Nephron progenitor cell (in vitro differentiated cells): ENCODE data around the gene PRKAG1.
A peak's percentile ranks its signal among the peaks of the same experiment; 100 is the strongest.

ENCODE experiments used
- DNase-seq: peaks from one replicate; pipeline ENCODE4 v3.0.0; 2021
- H3K27ac Mint-ChIP-seq: 2 replicates; pipeline ENCODE4 v1.8.0; 2021; ENCODE audit warnings: mild to moderate bottlenecking, moderate library complexity, mixed read lengths
- H3K27me3 Mint-ChIP-seq: 2 replicates; pipeline ENCODE4 v1.8.0; 2021; ENCODE audit warnings: mild to moderate bottlenecking, low read depth, mixed read lengths; ENCODE audit not compliant: poor library complexity
- H3K36me3 Mint-ChIP-seq: 2 replicates; pipeline ENCODE4 v1.8.0; 2021; ENCODE audit warnings: low read depth, mixed read lengths
- H3K4me1 Mint-ChIP-seq: 2 replicates; pipeline ENCODE4 v1.8.0; 2021; ENCODE audit warnings: mixed read lengths
- H3K4me3 Mint-ChIP-seq: 2 replicates; pipeline ENCODE4 v1.8.0; 2021; ENCODE audit warnings: mild to moderate bottlenecking, moderate library complexity, mixed read lengths
- H3K9me3 Mint-ChIP-seq: 2 replicates; pipeline ENCODE4 v1.8.0; 2021; ENCODE audit warnings: mild to moderate bottlenecking, moderate library complexity, mixed read lengths
- CTCF ChIP-seq: fragments of 200-600 bp; sonication (generic); IDR thresholded peaks from 2 replicates; pipeline ENCODE4 v1.5.0; 2021; ENCODE audit warnings: antibody characterized with exemption

Gene PRKAG1

GRCh38 chr12:49040364-49040855 is 21.8 kb upstream of the PRKAG1 start:
- Mint-ChIP-seq H3K27me3 (peaks cover 3% of the 10 kb centered on the region), H3K36me3 (peaks cover 62% of the 10 kb centered on the region), H3K27ac (no peak overlapping the region), H3K9me3 (no peaks in the 10 kb centered on the region), H3K4me3 (no peak overlapping the region), H3K4me1 (no peaks in the 10 kb centered on the region)
- DNase-seq: no peak
- no peak for TF ChIP-seq CTCF

DNA sequence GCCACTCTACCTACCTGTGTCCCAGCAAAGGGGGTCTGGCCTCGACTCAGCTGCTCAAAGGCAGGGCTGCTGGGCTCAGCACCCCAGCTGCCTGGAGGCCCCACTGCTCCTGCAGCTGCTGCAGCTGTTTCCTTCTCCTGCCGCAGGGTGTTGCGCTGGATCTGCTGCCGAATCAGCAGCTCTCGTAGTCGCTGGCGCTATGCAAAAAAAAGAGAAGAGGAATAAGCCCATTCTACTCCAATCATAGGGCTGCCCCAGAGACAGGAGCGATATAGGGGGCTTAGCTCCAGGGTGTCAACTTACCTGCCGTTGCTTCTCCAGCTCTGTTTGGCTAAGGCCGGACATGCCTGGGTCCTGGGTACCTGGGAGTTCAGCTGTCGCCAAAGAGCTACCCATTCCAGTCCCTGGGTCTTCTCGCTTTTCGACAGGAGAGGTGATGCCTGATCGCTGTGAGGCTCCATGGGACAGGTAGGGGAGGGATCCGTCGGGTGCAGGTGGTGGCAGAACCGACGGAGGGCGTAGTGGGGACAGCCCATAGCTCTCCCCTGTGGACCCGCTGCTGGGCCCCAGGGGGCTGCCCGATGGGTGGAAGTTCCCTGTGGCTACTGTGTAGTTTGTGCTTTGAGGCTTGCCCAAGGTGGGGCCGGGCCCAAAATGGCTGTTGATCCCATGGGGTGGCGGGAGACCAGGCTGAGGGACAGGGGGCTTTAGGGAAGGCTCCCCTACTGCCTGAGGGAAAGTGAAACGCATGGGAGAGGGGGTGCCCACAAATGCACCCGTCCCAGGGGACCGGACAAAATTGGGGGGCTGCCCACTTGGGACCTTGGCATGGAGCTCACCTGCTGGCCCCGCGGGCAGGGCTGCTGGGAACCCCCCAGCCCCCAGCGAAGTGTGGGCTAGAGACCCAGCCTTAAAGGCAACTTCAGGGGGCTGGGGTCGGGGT is 21.1 kb upstream of the PRKAG1 start:
- no peaks in the 10 kb centered on the region for H3K9me3 Mint-ChIP-seq
- H3K36me3 Mint-ChIP-seq: peaks cover 58% of the 10 kb centered on the region
- no peak for DNase-seq
- H3K27me3 Mint-ChIP-seq: peaks cover 3% of the 10 kb centered on the region
- H3K4me3 Mint-ChIP-seq: no peak overlapping the region
- no peak for TF ChIP-seq CTCF
- H3K4me1 Mint-ChIP-seq: no peaks in the 10 kb centered on the region
- H3K27ac Mint-ChIP-seq: no peak overlapping the region

DNA sequence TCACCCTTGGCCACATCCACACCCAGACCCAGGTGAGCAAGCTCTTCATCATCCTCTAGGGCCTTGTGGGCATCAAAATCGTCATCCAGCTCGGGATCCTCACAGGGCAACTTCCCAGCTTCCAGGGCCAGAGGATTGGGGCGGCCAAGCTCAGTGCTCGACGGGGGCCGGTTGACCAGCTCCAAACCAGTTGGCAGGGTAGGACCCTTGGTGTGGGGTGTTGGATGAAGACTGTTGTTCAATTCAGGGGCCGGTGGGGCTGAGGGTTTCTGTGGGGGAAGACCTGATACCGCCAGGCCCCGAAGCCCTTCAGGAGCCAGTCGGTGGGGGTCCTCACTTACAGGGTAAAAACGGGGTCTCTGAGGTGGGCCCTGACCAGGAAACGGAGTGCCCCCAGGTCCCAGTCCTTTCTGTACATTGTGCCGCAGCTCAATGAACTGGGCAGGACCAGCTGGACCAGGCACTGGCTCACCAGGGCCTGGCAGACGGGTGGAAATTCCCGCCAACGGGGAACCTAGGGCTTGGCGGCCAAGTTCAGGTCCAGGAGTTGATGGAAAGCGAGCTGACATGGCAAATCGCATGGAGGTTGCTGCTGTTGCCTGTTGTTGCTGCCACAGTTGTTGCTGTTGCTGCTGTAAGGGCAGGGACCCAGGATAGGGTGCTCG is 19.8 kb upstream of the PRKAG1 start:
- Mint-ChIP-seq H3K4me1 (no peaks in the 10 kb centered on the region), H3K27ac (peak overlapping the region; percentile 16), H3K36me3 (peaks cover 54% of the 10 kb centered on the region), H3K9me3 (no peaks in the 10 kb centered on the region), H3K4me3 (no peak overlapping the region), H3K27me3 (peaks cover 3% of the 10 kb centered on the region)
- TF ChIP-seq CTCF: no peak
- no peak for DNase-seq

DNA sequence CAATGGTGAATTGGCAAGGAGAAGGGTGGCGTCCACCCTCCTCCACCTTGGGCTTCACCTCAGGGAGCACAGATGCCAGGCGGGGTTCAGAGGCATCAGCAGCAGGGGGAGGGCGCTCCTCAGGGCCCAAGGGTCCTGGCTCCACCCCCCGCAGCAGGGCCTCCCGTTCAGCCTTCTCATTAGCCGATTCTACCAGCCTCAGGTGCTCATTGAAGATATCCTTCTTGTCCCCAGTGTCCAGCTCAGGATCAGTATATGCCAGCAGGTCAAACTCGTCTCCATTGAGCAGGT is 19.3 kb upstream of the PRKAG1 start:
- H3K4me3 Mint-ChIP-seq: no peak overlapping the region
- no peaks in the 10 kb centered on the region for H3K9me3 Mint-ChIP-seq
- TF ChIP-seq CTCF: no peak
- no peaks in the 10 kb centered on the region for H3K4me1 Mint-ChIP-seq
- DNase-seq: no peak
- H3K27ac Mint-ChIP-seq: peak overlapping the region; percentile 16
- peaks cover 48% of the 10 kb centered on the region for H3K36me3 Mint-ChIP-seq
- peaks cover 3% of the 10 kb centered on the region for H3K27me3 Mint-ChIP-seq

- no peak for TF ChIP-seq CTCF
- DNase-seq: no peak
- H3K36me3 Mint-ChIP-seq: peaks cover 43% of the 10 kb centered on the region
- H3K27ac Mint-ChIP-seq: no peak overlapping the region
- H3K4me1 Mint-ChIP-seq: no peaks in the 10 kb centered on the region
- no peak overlapping the region for H3K4me3 Mint-ChIP-seq
- no peaks in the 10 kb centered on the region for H3K9me3 Mint-ChIP-seq
- peaks cover 1% of the 10 kb centered on the region for H3K27me3 Mint-ChIP-seq
Observed at GRCh38 chr12:49037111-49037946, 18.8 kb upstream of the PRKAG1 start.
